Thymus (tissue), 11 donors: ENCODE data around the gene TSPAN17. TPM values are rescaled to one million over a fixed set of nuclear protein-coding genes. Genes with fewer than 3 reads are reported as not detected.
A peak's percentile ranks its signal among the peaks of the same experiment; 100 is the strongest.

ENCODE experiments used
- DNase-seq, 9 donors: peaks; one replicate each; pipeline ENCODE4 v3.0.0-alpha.2; 2013; ENCODE audit warnings: low spot score in 9 of 9, low read depth in 6 of 9, missing footprints in 1 of 9
- H3K27ac ChIP-seq, 2 donors: one replicate each; pipeline ENCODE4 v1.5.1; 2013; ENCODE audit warnings: control low read depth in 1 of 2, low read depth in 1 of 2, low read length in 1 of 2, mild to moderate bottlenecking in 1 of 2, moderate library complexity in 1 of 2
- H3K27me3 ChIP-seq, 2 donors: one replicate each; pipeline ENCODE4 v1.5.1; 2013; ENCODE audit warnings: low read length in 1 of 2; ENCODE audit not compliant: control insufficient read depth in 2 of 2, insufficient read depth in 1 of 2
- H3K36me3 ChIP-seq, 2 donors: one replicate each; pipeline ENCODE4 v1.5.1; 2013; ENCODE audit warnings: low read length in 1 of 2, mild to moderate bottlenecking in 1 of 2, moderate library complexity in 1 of 2; ENCODE audit not compliant: control insufficient read depth in 2 of 2, insufficient read depth in 2 of 2
- H3K4me1 ChIP-seq, 2 donors: one replicate each; pipeline ENCODE4 v1.5.1; 2013; ENCODE audit warnings: low read length in 2 of 2; ENCODE audit not compliant: control insufficient read depth in 2 of 2, insufficient read depth in 2 of 2
- H3K4me3 ChIP-seq, 2 donors: one replicate each; pipeline ENCODE4 v1.5.1; 2013; ENCODE audit warnings: low read length in 2 of 2, control low read depth in 1 of 2, mild to moderate bottlenecking in 1 of 2
- H3K9me3 ChIP-seq, 2 donors: one replicate each; pipeline ENCODE4 v1.5.1; 2013; ENCODE audit warnings: low read length in 1 of 2, mild to moderate bottlenecking in 1 of 2; ENCODE audit not compliant: control insufficient read depth in 2 of 2, insufficient read depth in 1 of 2
- WGBS: extraction: QIAGEN DNeasy Blood & Tissue Kit; methylation state at CpG from one replicate; pipeline ENCODE4 v1.1.7; 2013; 5-methylcytosine and 5-hydroxymethylcytosine counted together
- polyA plus RNA-seq: library from polyadenylated mRNA; stranded (reverse); fragments of 200-250 nt; gene quantifications from one replicate; pipeline ENCODE4 v1.2.3, GENCODE V29; 2013
- total RNA-seq: library from RNA; stranded (reverse); fragments of 120-200 nt; gene quantifications from one replicate; pipeline ENCODE4 v1.2.4, GENCODE V29; 2013
- donor health status: healthy.

Gene TSPAN17
- total and polyA plus RNA-seq, 2 donors: 8.0 to 26.5 TPM

DNA sequence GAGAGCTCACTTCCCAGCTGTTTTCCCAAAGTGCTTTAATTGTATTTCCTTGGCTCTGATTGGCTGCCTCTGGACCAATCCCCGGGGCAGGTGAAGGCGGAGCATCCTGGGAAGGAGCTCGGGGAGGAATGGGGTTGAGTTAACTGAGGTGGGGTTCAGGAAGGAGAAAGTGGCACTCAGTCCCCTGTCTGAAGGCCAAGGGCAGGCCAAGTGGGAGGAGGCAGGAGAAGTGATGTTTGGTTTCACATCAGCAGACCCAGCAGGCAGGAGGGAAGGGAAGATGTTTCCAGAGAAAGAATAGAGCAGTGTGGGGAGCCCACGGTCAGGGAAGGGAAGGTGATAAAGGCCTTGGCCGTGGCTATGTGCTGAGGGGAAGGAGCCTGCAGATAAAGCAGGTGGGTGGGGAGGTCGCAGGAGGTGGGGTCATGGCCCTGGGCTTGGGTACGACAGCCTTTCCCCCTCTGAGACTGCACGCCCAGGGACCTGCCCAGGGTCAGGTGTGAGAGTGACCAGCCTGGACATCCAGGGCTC, 3.1 kb downstream of the TSPAN17 start:
- H3K36me3 ChIP-seq: peaks cover 0 to 4% of the 10 kb centered on the region in 2 donors
- H3K9me3 ChIP-seq: no peaks in the 10 kb centered on the region
- no peak for DNase-seq
- no peak overlapping the region for H3K27ac ChIP-seq
- H3K4me3 ChIP-seq: no peak overlapping the region
- no peaks in the 10 kb centered on the region for H3K27me3 ChIP-seq
- 93% methylated on average over 8 of the region's 8 CpGs for WGBS
- H3K4me1 ChIP-seq: peaks cover 4 to 43% of the 10 kb centered on the region in 2 donors

DNA sequence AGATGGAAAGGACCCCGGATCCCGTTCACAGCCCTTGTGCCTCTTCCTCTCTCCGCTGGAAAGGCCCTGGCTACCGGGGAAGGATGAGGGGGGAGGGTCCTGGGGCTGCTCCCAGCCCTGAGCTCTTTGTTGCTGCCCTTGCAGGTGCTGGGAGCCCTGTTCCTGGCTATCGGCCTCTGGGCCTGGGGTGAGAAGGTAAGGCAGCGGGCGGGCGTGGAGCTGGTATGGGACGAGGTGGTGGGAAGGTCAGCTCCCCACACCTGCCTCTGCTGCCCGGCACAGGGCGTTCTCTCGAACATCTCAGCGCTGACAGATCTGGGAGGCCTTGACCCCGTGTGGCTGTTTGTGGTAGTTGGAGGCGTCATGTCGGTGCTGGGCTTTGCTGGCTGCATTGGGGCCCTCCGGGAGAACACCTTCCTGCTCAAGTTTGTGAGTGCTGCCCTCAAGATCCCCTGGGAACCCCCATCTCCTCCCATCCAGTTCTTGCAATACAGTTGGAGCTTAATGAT, 4.2 kb downstream of the TSPAN17 start:
- peaks cover 4 to 42% of the 10 kb centered on the region in 2 donors for H3K4me1 ChIP-seq
- no peak overlapping the region for H3K4me3 ChIP-seq
- no peaks in the 10 kb centered on the region for H3K27me3 ChIP-seq
- no peaks in the 10 kb centered on the region for H3K9me3 ChIP-seq
- peaks cover 0 to 4% of the 10 kb centered on the region in 2 donors for H3K36me3 ChIP-seq
- no peak overlapping the region for H3K27ac ChIP-seq
- WGBS: 96% methylated on average over 17 of the region's 17 CpGs
- no peak for DNase-seq

DNA sequence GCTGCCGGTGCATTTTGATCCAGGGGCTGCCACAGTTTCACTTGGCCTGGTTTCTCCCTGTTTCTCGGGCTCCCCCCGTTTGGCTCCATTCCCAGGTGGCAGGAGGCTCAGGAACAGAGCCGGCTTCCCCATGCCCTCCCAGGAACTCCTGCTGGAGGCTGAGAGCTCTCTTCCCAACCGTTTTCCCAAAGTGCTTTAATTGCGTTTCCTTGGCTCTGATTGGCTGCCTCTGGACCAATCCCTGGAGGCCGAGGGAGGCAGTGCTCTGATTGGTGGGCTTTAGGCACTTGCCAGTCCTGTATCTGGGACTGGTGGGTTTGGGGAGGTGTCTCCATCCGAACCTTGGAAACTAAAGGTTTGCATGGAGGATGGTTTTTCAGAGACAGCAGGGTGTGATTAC, 4.9 kb downstream of the TSPAN17 start:
- Histone ChIP-seq H3K27ac (no peak overlapping the region), H3K36me3 (peaks cover 0 to 8% of the 10 kb centered on the region in 2 donors), H3K27me3 (no peaks in the 10 kb centered on the region), H3K4me1 (peaks cover 4 to 38% of the 10 kb centered on the region in 2 donors), H3K4me3 (no peak overlapping the region), H3K9me3 (no peaks in the 10 kb centered on the region)
- WGBS: 95% methylated on average over 8 of the region's 8 CpGs
- no peak for DNase-seq

DNA sequence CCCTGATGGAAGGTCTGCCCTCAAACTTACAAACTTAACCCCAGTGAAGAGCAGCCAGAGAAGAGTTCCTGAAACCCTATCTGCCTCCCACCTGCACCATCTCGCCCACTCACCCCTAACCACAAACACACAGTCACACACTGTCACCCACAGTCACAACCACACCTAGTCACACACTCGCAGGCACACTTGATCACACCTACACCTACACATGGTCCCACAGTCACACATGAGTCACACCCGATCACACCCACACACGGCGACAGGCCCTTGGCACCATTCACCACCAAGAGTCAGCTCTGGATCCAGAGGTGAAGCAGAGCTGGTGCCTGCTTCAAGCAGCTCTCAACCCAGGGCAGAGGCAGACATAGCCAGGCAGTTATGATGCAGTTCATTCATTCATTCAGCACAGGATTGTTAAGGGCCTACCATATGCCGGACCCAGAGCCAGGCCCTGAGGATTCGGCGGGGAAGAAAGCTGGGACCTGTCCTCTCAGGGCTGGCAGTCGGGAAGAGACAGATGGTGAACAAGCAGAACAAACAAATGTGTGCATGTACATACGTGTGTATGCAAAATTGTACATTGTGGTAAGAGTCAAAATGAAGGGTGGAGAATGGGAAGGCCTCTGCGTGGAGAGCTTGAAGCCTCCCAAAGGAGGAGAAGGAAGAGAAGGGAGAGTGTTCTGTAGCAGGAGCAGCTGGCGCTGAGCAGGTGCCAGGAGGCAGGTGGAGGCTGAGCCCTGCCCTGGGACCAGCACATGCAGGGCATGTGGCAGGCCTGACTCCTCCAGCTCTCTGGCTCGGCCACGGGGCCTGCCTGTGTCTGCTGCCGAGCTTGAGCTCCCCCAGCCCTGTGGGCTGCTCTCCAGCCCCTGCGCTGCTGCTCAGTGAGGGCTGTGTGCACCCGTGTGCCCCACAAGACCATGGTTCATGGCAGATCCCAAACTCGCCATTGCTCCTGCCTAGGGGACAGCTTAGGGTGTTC, 6.4 kb downstream of the TSPAN17 start:
- Histone ChIP-seq H3K36me3 (peaks cover 0 to 8% of the 10 kb centered on the region in 2 donors), H3K9me3 (peaks cover 0 to 4% of the 10 kb centered on the region in 2 donors), H3K4me3 (no peak overlapping the region), H3K27me3 (no peaks in the 10 kb centered on the region), H3K27ac (no peak overlapping the region), H3K4me1 (peaks cover 6 to 32% of the 10 kb centered on the region in 2 donors)
- WGBS: 89% methylated on average over 18 of the region's 18 CpGs
- peak in 1 of 9 donors; percentile 16 for DNase-seq

DNA sequence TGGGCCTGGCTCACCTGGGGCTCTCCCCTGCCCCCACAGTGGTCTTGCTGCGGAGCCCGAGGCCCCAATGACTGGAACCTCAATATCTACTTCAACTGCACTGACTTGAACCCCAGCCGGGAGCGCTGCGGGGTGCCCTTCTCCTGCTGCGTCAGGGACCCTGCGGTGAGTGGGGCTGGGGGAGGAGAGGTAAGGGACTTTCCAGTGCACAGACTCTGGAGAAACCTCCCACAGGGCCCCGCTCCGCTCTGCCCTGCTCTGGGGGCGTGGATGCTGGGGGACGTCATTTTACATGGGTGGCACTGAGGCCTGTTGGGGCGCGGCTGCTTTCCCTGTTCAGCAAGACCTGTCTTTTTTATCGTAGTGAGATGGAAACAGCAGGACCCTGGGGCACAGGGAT, 7.6 kb downstream of the TSPAN17 start:
- H3K36me3 ChIP-seq: peaks cover 0 to 8% of the 10 kb centered on the region in 2 donors
- no peak overlapping the region for H3K4me3 ChIP-seq
- H3K27me3 ChIP-seq: no peaks in the 10 kb centered on the region
- WGBS: 97% methylated on average over 14 of the region's 14 CpGs
- H3K4me1 ChIP-seq: peaks cover 9 to 36% of the 10 kb centered on the region in 2 donors
- DNase-seq: no peak
- peaks cover 0 to 4% of the 10 kb centered on the region in 2 donors for H3K9me3 ChIP-seq
- no peak overlapping the region for H3K27ac ChIP-seq

DNA sequence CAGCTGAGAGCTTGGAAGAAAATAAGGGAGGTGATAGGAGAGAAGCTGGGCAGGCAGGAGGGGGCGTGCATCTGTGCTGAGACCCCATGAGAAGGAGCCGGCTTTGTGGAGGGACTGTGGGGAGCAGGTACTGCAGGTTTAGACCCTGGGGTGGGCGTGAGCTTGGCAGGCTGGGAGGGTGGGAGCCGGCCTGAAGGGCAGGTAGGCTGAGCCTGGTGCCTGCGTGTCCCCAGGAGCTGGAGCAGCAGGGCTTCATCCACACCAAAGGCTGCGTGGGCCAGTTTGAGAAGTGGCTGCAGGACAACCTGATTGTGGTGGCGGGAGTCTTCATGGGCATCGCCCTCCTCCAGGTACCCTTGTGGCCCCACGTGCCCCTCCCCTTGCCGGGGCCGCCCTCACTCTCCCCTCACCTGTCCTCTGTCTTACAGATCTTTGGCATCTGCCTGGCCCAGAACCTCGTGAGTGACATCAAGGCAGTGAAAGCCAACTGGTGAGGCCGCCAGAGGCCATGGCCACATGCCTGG, 9.2 kb downstream of the TSPAN17 start:
- Histone ChIP-seq H3K36me3 (peaks cover 0 to 8% of the 10 kb centered on the region in 2 donors), H3K27ac (no peak overlapping the region), H3K4me3 (no peak overlapping the region), H3K9me3 (peaks cover 0 to 4% of the 10 kb centered on the region in 2 donors), H3K27me3 (no peaks in the 10 kb centered on the region), H3K4me1 (peaks cover 9 to 40% of the 10 kb centered on the region in 2 donors)
- 97% methylated on average over 13 of the region's 13 CpGs for WGBS
- no peak for DNase-seq

DNA sequence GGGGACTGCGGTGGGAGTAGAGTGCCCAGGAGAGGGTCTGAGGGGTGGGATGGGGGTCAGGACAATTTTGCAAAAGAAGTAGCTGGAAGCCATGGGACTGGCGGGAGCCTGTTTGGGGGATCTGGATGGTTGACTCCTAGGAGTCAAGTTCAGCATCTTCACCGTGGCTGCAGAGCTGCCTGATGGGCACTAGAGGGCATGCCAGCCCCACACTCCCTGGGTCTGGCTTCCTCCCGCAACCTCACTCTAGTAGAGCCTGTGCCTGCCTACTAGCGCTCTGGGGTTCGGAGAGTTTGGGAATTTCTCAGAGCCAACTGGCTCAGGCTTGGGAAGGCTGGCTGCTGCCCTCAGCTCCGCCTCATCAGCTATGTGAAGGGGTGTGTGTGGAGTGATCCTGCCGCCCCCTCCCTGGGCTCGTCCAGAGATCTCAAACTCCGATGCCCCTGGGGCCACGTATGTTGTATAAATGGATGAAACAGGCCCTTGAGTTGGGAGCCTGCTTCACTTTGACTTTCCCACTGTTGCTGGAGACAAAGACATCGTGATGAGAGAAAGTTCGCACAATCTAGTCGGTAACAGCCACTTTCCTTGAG, 10.8 kb downstream of the TSPAN17 start:
- 57% methylated on average over 14 of the region's 14 CpGs for WGBS
- Histone ChIP-seq H3K4me3 (no peak overlapping the region), H3K36me3 (peaks cover 0 to 8% of the 10 kb centered on the region in 2 donors), H3K27me3 (peaks cover 0 to 9% of the 10 kb centered on the region in 2 donors), H3K27ac (no peak overlapping the region), H3K9me3 (peaks cover 0 to 4% of the 10 kb centered on the region in 2 donors), H3K4me1 (peaks cover 9 to 33% of the 10 kb centered on the region in 2 donors)
- peak in 7 of 9 donors; percentile 32 to 75 (median 59) for DNase-seq

DNA sequence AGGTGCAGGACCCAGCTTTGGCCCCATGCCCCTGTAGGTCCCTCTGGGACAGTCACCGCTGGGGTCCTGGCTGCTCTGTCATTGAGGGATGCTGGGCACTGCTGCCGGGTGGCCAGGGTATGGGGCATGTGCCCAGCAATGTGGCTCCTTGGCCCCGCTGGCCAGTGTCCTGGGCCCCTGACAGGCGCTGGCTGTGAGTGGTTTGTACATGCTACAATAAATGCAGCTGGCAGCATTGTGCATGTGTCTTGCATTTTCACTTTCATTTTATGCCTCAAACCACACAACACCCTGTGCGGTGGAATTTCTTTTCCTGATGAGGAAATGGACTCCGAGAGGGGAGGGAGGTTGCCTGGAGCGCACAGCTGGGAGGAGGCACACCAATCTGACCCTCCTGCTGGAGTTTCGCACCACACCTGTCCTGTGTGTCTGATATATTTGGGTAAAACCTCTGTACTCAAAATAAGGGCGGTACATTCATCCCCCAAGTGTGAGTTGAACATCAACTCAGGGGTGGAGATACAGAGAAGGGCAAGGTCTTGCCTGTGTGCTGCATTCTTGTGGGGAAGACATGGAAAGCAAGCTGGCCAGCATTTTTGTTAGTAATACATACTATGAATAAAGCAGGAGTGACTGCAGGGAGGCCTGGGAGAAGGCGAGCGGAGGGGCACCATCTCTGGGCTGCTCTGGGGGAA, 11.7 kb downstream of the TSPAN17 start:
- Histone ChIP-seq H3K4me3 (peak overlapping the region in 1 of 2 donors; percentile 2), H3K36me3 (peaks cover 0 to 6% of the 10 kb centered on the region in 2 donors), H3K27me3 (peaks cover 2 to 13% of the 10 kb centered on the region in 2 donors), H3K4me1 (peaks cover 9 to 25% of the 10 kb centered on the region in 2 donors), H3K9me3 (peaks cover 0 to 4% of the 10 kb centered on the region in 2 donors), H3K27ac (peak overlapping the region; percentile 37 to 57)
- peak in 3 of 9 donors; percentile 22 to 66 (median 37) for DNase-seq
- 23% methylated on average over 11 of the region's 11 CpGs for WGBS
